HG02678 (cell line): Measurements from ENCODE around the gene FAM184B.

Experiments
- ATAC-seq: cut with Tn5 transposase; IDR thresholded peaks from one replicate; pipeline ENCODE4 v1.9.1; 2021; ENCODE audit warnings: mild to moderate bottlenecking, moderate library complexity; ENCODE audit not compliant: unreplicated experiment

The FAM184B gene

GRCh38 chr4:17587094-17587822, 194.2 kb downstream of the FAM184B start:
- no peak for ATAC-seq

- no peak for ATAC-seq
Observed at GRCh38 chr4:17584521-17585213, 196.8 kb downstream of the FAM184B start.

- no peak for ATAC-seq
Observed at GRCh38 chr4:17583941-17584340, 197.5 kb downstream of the FAM184B start.

GRCh38 chr4:17583276-17583675, 198.1 kb downstream of the FAM184B start:
- ATAC-seq, result no peak

- no peak for ATAC-seq
Observed at GRCh38 chr4:17580969-17581368, 200.5 kb downstream of the FAM184B start.
